Kidney capillary endothelial cell (primary cell): ENCODE measurements around the gene ARL11.
A peak's percentile ranks its signal among the peaks of the same experiment; 100 is the strongest.
"Not testable (repeated sequence)": the region's sequence is repeated elsewhere in the genome, so short reads cannot be mapped to it uniquely, and the experiment has no call there.

Experiments
- DNase-seq: peaks from one replicate; pipeline ENCODE4 v3.0.0-alpha.2; 2018; ENCODE audit warnings: low spot score

Gene ARL11

DNA sequence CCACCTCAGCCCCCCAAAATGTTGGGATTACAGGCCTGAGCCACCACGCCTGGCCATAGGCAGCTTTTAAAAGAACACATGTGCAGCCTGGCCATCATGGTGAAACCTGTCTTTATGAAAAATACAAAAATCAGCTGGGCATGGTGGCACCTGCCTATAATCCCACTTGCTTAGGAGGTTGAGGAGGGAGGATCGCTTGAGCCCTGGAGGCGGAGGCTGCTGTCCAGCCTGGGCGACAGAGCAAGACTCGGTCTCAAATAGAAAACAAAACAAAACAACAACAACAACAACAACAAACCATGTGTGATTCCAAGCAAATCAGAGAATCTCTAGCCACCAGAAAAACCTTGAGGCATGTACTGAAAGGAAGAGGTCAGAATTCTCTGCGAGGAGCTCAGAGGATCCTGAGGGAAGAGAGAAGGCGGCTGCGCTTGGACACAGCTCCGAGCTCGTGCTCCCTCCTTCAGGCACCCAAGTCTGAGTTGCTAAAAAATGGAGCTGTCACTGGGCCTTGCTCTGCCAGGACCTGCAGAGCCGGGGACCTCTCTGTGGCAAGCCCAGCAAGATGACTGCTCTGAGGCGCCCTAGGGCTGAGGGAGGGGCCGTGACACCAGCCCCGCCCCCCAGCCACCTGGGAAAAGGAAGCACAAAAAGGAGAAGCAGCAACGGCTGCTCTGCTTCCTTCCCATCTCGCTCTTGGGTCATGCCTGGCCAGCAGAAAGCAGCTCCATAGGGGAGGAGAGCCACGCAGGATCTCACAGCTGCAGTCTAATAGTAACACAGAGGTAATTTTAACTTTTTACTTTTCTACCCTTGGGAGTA, at the start of gene ARL11:
TSS of gene ARL11 (plus strand) at position 677 of the 822 bp plus-strand sequence. CDS start 1,941 bp downstream, outside the sequence.
- DNase-seq = no peak

DNA sequence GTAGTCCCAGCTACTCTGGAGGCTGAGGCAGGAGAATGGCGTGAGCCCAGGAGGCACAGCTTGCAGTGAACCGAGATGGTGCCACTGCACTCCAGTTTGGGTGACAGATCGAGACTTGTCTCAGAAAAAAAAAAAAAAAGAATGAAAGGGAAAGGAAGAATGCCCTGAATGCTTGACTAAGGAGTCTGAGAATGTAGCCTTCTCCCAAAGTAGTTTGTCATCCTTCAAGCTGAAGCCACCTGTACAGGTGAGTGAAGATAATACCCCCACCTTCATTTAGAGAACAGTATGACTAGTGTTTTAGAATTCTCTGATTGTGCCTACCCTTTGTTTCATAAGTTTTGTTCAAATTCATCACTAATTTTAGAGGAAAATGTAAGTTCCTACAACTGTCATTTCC, 48.8 kb upstream of the ARL11 start:
- no peak for DNase-seq

DNA sequence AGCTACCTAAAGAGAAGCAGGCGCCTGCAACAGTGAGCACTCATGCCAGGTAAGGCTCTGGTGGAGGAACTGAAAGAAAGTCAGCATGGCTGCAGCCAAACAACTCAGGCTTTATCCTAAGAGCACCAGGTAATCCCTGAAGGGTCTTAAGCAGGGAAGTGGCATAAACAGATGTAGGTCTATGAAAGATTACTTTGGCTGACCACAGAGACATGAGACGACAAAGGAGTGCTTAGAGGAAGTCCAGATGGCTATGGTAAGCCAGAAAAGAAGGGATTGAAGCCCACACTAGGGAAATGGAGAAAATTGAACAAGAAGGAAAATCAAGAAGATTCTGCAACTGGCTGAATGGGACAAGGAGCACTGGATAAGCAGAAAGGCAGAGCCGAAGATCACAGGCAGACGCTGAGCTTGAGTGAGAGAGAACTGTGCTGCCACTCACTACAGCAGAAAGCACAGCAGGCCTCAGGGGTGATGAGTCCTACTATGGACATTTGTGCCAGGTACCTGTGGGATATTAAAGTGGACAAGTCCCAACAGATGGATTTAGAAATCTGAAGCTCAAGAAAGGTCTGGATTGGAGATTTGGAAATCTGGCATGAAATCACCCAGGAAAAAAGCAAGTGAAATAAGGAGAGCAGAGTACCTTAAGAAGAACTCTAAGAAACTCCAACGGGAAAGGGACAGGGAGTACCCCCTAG, 47.2 kb upstream of the ARL11 start:
- no peak for DNase-seq

DNA sequence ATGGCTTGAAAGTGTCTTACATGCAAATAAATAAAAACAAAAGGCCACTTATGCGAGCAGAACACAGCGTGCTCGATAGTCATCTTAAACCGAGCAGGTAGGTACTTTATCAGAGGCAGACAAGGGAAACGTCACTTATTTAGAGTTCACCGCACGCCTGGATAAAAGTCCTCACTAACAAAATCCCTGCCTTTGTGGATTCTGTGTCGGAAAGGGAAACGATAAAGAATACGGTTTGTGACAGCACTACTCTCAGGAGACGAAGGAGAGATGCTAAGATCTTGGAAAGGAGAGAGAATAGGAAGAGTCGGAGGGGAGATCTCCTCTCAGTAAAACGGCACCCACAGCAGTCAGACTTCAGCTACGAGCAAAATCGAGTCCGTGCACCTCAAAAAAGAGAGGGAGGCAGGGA, 43.5 kb upstream of the ARL11 start:
- DNase-seq = no peak

DNA sequence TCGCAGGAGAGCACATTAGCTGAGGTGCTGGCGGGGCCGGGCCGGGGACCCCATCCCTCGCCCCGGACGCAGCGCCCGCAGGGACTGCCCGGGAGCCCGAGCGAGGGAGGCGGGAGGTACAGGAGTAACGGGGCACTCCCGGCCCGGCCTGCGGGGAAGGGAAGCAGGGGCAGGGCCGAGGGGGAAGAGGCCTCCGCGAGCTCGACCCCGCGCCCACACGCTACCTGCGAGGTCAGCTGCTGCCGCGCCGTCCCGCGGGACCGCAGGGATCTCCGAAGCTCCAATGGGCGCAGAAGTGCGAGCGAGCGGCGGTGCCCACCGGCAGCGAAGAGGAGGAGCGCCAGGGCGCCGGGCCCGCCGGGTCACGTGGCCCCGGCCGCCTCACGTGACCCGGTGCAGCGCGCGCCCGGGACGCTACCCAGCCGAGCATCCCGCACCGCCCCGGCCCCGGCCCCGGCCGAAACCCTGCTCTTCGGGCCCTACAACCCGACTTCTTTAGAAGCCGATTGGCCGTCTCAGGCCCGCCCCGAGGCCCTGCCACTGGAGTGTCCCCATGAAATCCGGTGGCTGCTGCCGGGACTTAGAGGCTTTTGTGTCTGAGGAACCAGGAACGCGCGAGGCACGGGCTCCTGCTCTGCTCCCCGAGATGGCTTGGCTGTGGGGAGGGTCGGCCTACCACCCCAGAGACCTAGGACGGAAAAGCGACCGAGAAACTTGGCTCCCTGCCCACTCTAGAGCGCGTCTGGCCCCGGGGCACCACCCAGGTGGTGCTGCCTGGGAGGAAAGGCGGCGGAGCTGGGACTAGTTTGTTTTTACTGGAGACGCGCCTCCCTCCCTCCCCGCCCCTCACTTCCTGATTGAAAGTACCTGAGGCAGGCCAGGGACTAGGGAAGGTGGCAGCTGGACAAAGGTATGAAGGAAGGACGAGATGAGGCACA, 42.8 kb upstream of the ARL11 start, which contains the start of gene RCBTB1:
TSS of gene RCBTB1 (minus strand) at position 339 of the 938 bp plus-strand sequence. CDS start 18,279 bp downstream, outside the sequence.
- DNase-seq = peak; percentile 42

DNA sequence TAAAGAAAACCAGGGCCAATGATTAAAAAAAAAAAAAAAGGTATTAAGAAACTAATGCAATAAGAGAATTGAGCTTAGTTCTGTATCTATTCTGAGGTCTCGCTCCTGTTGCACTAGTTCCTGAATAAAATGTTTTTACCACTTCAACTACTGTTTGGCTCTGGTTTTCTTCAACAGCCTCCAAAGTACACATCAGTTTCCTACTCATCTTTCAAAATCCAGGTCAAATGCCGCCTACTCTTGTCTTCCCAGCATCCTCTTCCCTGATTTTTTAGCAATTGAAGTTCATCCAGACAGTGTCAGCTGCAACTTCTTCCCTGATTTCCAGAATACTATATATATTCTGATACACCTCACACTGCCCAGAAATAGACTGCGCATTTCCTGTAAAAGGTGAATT, 41.6 kb upstream of the ARL11 start:
- DNase-seq = no peak

DNA sequence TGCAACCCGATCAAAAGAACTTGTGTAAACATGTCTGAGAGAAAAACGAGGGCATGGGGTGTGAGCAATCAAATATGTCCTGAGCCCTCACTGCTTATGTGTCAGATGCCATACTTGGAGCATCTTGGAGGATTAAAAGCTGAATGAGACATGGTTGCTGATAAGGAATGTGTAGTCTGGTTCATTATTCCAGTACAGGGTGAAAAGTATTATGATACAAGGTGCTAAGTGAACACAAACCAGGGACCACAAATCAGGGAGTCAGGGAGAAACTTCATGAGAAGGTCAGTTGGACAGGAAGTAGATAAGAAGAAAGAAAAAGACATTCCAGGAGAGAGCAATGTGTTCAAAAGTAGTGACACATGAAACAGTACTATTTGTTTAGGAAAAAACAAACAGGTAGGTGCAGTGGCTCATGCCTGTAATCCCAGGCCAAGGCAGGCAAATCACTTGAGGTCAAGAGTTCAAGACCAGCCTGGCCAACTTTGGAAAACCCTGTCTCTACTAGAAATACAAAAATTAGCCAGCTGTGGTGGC, 40.9 kb upstream of the ARL11 start:
- DNase-seq = no peak

DNA sequence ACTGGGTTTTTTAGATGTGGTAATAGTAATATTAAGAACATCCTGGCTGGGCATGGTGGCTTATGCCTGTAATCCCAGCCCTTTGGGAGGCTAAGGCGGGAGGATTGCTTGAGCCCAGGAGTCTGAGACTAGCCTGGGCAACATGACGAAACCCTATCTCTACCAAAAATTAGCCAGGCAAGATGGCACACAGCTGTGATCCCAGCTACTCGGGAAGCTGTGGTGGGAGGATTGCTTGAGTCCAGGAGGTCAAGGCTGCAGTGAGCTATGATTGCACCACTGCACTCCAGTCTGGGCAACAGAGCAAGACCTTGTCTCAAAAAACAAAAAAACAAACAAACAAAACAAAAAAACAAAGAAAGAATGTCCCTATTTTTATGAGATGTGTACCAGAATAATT, 37.6 kb upstream of the ARL11 start:
- not testable (repeated sequence) for DNase-seq

DNA sequence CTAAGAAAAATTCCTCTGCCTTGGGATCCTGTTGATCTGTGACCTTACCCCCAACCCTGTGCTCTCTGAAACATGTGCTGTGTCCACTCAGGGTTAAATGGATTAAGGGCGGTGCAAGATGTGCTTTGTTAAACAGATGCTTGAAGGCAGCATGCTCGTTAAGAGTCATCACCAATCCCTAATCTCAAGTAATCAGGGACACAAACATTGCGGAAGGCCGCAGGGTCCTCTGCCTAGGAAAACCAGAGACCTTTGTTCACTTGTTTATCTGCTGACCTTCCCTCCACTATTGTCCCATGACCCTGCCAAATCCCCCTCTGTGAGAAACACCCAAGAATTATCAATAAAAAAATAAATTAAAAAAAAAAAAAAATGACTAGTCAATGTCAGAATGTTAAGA, 34.4 kb upstream of the ARL11 start:
- DNase-seq = not testable (repeated sequence)

DNA sequence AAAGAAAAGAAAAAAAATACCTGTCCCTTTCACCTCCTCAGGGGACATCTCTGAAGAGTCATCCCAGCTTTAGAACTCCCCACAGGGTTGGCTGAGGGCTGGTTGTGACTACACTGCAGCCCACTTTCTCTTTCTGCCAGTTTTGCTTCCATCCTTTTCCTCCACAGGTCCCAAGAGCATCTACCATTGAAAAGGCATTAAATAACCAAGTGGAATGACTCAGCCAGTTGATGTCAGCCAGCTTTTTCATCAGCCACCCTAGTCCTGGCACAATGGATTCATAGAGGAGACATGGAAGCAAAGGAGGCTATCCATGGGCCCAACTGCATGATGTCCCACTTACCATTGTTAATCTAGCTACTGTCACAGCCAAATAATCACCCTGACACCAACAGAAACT, 33.7 kb upstream of the ARL11 start:
- DNase-seq = no peak

DNA sequence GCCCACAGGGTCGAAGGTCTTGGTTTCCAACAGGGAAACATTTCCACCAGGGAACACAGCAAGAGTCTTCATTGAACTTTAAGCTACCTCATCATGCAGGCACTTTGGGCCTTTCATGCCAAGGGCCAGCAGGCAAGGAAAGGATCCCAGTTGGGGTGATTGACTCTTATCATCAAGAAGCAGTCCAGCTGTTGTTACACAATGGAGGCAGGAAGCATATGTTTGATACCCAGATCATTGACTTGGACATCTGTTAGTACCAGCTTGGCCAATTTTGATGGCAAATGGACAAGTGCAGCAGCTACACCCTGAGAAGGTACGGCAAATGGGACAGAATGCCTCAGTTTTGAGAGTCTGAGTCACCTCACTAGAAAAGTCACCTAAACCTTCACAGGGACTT, 32.1 kb upstream of the ARL11 start:
- no peak for DNase-seq

DNA sequence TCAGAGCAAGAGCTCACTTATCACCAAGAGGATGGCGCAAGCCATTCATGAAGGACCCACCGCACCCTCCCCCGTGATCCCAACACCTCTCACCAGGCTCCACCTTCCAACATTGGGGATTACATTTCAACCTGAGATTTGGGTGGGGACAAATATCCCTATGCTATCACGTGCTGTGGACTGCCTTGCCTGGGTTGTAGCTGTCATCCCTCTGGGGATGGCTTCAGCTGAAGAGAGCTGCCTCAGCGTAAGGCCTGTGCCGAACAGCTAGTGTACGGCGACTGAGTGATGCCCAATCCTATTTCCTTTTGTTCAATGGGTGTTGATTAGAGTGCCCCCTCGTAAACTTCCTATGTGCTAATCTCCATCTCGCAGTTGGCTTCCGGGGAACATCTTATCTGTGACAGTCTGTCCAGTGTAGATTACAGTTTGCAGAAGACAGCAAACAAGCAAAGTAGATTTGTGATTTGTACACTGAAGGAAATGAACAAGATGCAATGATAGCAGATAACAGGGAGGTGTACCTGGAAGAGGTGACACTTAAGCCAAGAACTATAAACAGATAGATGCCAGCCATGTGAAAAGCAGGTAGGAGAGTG, 31.2 kb upstream of the ARL11 start:
- no peak for DNase-seq

DNA sequence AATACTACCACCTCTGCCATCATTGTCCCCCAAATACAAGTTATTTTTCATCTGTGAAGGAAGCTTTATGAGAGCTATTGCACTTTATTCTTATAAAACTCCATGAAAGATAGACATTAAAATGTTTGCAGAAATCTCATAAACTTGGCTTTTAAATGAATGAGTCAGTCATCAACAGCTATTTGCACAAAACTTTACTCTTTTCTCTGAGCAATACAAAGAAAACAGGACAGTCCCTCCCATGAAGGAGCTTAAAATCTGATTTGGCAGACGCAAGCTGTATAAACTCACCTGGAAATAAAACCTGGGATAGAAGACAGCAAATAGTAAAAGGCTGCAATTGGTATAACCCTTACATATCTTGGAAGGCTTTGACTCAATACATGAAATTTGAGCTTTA, 26.3 kb upstream of the ARL11 start:
- DNase-seq = no peak

DNA sequence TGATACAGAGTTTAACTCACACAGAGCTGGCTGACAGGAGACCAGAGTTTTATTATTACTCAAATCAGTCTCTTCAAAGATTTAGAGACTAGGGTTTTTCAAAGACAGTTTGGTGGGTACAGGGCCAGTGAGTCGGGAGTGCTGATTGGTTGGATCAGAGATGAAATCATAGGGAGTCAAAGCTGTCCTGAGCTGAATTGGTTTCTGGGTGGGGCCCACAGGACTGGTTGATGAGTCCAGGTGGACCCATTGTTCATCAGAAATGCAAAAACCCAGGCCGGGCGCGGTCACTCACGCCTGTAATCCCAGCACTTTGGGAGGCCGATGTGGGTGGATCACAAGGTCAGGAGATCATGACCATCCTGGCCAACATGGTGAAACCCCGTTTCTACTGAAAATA, 25.7 kb upstream of the ARL11 start:
- not testable (repeated sequence) for DNase-seq

DNA sequence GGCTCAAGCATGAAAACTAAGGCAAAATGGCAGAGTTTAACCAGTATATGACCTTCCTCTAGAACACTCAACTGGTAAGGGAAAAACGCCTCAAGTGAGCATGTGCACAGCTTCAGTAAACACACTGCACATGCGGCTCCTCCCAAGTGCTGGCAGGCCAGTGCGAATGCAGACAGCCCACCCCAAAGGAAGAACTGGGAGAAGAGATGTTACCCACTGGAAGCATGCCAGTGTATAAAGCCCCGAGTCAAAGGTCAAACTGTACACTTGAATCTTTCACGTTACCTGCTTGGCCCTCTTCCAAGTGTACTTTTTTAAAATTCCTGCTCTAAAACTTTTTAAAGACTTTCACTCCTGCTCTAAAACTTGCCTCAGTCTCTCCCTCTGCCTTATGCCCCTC, 23.7 kb upstream of the ARL11 start:
- no peak for DNase-seq

DNA sequence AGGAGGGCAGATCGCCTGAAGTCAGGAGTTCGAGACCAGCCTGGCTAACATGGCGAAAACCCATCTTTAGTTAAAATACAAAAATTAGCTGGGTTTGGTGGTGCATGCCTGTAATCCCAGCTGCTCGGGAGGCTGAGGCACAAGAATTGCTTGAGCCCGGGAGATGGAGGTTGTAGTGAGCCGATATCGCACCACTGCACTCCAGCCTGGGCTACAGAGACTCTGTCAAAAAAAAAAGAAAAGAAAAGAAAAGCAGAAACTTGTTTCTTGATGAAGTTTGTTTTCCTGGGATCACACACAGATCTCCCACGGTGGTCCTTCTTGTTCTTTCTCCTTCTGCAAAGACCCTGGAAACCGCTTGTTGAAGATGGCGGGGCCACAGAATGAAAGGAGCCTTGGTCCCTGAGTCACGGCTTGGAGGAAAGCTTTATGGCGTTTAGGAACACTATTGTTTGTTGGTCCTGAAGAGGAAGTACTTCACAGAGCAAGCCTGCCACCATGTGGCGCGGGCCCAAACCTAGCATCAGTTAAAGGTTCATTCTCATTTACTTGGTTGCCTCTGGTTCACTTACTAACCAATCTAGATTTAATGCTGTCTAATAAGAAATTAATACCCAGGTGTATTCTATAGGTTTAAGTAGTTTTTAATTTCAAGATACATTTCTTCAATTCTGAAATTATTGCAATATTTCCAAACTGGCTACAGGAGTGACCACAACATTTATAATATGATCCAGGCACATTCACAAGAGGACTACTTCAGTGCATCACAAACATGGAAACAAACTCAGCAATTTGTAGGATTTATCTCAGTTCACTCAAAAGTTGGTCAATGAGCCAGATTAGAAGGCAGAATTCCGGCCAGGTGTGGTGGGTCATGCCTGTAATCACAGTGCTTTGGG, 21.3 kb upstream of the ARL11 start:
- DNase-seq = peak; percentile 87

DNA sequence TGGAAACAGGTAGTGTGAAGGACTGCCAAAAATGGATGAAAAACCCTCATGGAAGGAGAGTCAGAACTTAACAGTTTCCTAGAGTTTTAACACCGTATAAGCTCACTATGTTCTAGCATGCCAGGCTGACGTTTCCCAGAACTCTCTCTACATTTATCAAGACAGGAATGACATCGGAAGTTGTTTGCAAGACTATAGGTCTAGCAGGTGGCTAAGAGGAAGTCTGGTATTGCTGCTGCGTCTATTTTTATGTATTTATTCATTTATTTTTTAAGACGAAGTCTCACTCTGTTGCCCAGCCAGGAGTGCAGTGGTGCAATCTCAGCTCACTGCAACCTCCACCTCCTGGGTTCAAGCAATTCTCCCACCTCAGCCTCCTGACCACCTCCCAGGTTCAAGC, 20.5 kb upstream of the ARL11 start:
- no peak for DNase-seq

DNA sequence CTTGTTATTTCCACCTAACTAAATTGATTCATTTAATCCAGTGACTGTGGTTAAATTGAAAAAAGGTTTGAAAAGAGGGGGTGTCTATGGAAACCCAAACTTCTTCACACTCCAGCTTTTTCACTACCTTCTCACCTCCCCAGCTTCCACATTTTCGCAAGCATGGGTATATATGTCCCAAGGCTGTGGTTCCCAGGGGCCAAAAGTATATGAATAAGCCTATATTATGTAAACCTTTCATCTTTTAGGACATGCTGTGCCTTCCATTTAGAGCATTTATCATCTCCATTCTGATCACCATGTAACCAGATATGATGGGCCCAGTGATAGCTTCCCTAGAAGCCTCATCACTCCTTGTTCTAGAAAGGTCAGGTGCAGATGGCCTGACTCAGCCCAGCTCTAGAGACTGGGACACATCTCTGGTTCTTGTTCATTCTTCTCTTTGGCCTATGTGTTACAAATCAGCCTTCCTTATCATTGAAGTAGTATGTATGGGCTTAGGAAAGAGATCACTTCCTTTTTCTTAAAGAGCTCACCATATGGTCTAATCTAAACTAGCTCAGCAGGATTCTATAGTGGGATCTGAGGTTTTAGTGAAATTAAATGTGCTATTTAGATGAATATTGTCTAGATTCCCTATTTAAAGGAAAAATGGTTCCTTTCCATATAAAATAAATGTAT, 19.5 kb upstream of the ARL11 start:
- DNase-seq = no peak

DNA sequence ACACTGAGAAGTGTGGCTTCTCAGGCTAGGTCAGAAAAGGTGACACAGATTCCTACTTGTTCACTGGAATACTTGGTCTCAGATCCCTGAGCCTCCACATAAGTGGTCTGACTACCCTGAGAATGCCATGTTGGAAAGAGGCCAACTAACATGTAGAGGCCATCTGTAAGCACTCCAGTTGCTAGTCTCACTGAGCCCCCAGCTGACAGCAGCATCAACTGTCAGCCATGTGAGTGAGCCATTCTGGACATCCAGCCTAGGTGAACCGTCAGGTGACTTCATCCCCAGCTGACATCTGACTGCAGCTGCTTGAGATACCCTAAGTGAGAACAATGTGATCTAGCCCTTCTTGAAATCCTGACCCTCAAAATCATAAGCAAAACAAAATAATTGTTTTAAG, 18.1 kb upstream of the ARL11 start:
- DNase-seq = no peak

DNA sequence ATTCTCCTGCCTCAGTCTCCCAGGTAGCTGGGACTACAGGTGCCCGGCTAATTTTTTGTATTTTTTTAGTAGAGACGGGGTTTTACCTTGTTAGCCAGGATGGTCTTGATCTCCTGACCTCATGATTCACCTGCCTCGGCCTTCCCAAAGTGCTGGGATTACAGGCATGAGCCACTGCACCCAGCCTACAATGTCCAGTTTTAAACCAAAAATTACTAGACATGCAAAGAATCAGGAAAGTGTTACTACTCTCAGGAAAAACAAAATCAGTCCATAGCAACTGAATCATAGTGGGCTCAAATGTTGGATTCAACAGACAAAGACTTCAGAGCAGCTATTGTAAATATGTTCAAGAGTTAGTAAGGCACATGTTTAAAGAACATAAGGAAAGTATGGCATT, 16.3 kb upstream of the ARL11 start:
- not testable (repeated sequence) for DNase-seq
